HEK293 (cell line): Measurements from ENCODE around the gene SPRY4.

ENCODE experiments used
- CTCF ChIA-PET: fragments of 350-600 bp; formaldehyde crosslinking; extraction: SDS; loops from one replicate; lab custom pipeline; 2021; ENCODE audit warnings: antibody characterized with exemption; lab: Yijun Ruan, JAX
- POLR2A ChIA-PET: fragments of 300-600 bp; formaldehyde crosslinking; extraction: SDS; loops from one replicate; lab custom pipeline; 2020; ENCODE audit warnings: antibody characterized with exemption, inconsistent platforms; lab: Yijun Ruan, JAX
- H3K27ac ChIP-seq: fragments of 200-500 bp; sonication (Bioruptor generic); 2 replicates; pipeline ENCODE4 v1.5.1; 2014; ENCODE audit warnings: low read depth, low read length, control low read depth, inconsistent platforms; ENCODE audit errors: extremely low read depth
- H3K36me3 ChIP-seq, 2 experiments: fragments of 200-500 bp in 1 of 2; sonication (Bioruptor generic) in 1 of 2; 1 replicate in 1 of 2; 2 replicates in 1 of 2; pipeline ENCODE4 v1.5.1; 2014 to 2017; ENCODE audit warnings: inconsistent platforms in 2 of 2, low read length in 2 of 2; ENCODE audit not compliant: control insufficient read depth in 2 of 2, insufficient read depth in 1 of 2
- H3K4me1 ChIP-seq: fragments of 200-500 bp; sonication (Bioruptor generic); 2 replicates; pipeline ENCODE4 v1.5.1; 2014; ENCODE audit warnings: mild to moderate bottlenecking, low read length, inconsistent platforms; ENCODE audit not compliant: control insufficient read depth, insufficient read depth
- H3K4me3 ChIP-seq: 2 replicates; pipeline ENCODE4 v1.5.1; 2011; ENCODE audit warnings: low read depth, mild to moderate bottlenecking, control low read depth, low read length, moderate library complexity
- H3K9me3 ChIP-seq: fragments of 200-500 bp; sonication (Bioruptor generic); 2 replicates; pipeline ENCODE4 v1.5.1; 2014; ENCODE audit warnings: low read depth, low read length, inconsistent platforms; ENCODE audit not compliant: control insufficient read depth, insufficient read depth
- AEBP2 ChIP-seq: fragments of 450-650 bp; formaldehyde crosslinking; IDR thresholded peaks from 2 replicates; pipeline ENCODE4 v1.5.1; 2016; ENCODE audit warnings: missing biosample characterization, missing genetic modification characterization, borderline replicate concordance
- EGR2 ChIP-seq: fragments of 450-650 bp; formaldehyde crosslinking; IDR thresholded peaks from 2 replicates; pipeline ENCODE4 v1.5.1; 2016; ENCODE audit warnings: low read depth, missing biosample characterization, missing genetic modification characterization
- GLIS1 ChIP-seq: fragments of 450-650 bp; formaldehyde crosslinking; IDR thresholded peaks from 2 replicates; pipeline ENCODE4 v1.5.1; 2016; ENCODE audit warnings: missing biosample characterization, missing genetic modification characterization
- GLIS2 ChIP-seq: fragments of 450-650 bp; formaldehyde crosslinking; IDR thresholded peaks from 2 replicates; pipeline ENCODE4 v1.5.1; 2016; ENCODE audit warnings: missing biosample characterization, missing genetic modification characterization
- HOXA7 ChIP-seq: sonication (generic); formaldehyde crosslinking; IDR thresholded peaks from 2 replicates; pipeline ENCODE4 v1.8.1; 2022; ENCODE audit warnings: missing genetic modification reagents, borderline replicate concordance
- REPIN1 ChIP-seq: fragments of 450-650 bp; formaldehyde crosslinking; IDR thresholded peaks from 2 replicates; pipeline ENCODE4 v1.5.1; 2017; ENCODE audit warnings: missing biosample characterization, missing genetic modification characterization, low read depth
- SP2 ChIP-seq: fragments of 450-650 bp; formaldehyde crosslinking; IDR thresholded peaks from 2 replicates; pipeline ENCODE4 v1.5.1; 2016; ENCODE audit warnings: missing biosample characterization, missing genetic modification characterization
- ZBTB17 ChIP-seq: fragments of 450-650 bp; formaldehyde crosslinking; IDR thresholded peaks from 2 replicates; pipeline ENCODE4 v1.5.1; 2016; ENCODE audit warnings: missing biosample characterization, missing genetic modification characterization
- ZBTB8A ChIP-seq: fragments of 450-650 bp; formaldehyde crosslinking; IDR thresholded peaks from 2 replicates; pipeline ENCODE4 v1.5.1; 2016; ENCODE audit warnings: missing biosample characterization, missing genetic modification characterization
- ZEB2 ChIP-seq: fragments of 450-650 bp; formaldehyde crosslinking; IDR thresholded peaks from 2 replicates; pipeline ENCODE4 v1.5.1; 2016; ENCODE audit warnings: missing biosample characterization, missing genetic modification characterization
- ZFHX2 ChIP-seq: fragments of 450-650 bp; formaldehyde crosslinking; conservative IDR thresholded peaks from 2 replicates; pipeline ENCODE4 v1.5.1; 2016; ENCODE audit warnings: missing biosample characterization, missing genetic modification characterization
- ZIC2 ChIP-seq: fragments of 450-650 bp; formaldehyde crosslinking; IDR thresholded peaks from 2 replicates; pipeline ENCODE4 v1.5.1; 2016; ENCODE audit warnings: missing biosample characterization, missing genetic modification characterization
- ZNF18 ChIP-seq: fragments of 450-650 bp; formaldehyde crosslinking; IDR thresholded peaks from 2 replicates; pipeline ENCODE4 v1.5.1; 2016; ENCODE audit warnings: missing biosample characterization, missing genetic modification characterization
- ZNF2 ChIP-seq: fragments of 450-650 bp; formaldehyde crosslinking; IDR thresholded peaks from 2 replicates; pipeline ENCODE4 v1.5.1; 2016; ENCODE audit warnings: missing biosample characterization, missing genetic modification characterization
- ZNF211 ChIP-seq: fragments of 450-650 bp; formaldehyde crosslinking; IDR thresholded peaks from 2 replicates; pipeline ENCODE4 v1.5.1; 2016; ENCODE audit warnings: low read depth, missing biosample characterization, missing genetic modification characterization
- ZNF221 ChIP-seq: fragments of 450-650 bp; formaldehyde crosslinking; IDR thresholded peaks from 2 replicates; pipeline ENCODE4 v1.5.1; 2017; ENCODE audit warnings: missing biosample characterization, missing genetic modification characterization, borderline replicate concordance
- ZNF311 ChIP-seq: fragments of 450-650 bp; formaldehyde crosslinking; IDR thresholded peaks from 2 replicates; pipeline ENCODE4 v1.5.1; 2017; ENCODE audit warnings: missing biosample characterization, missing genetic modification characterization, borderline replicate concordance
- ZNF335 ChIP-seq: fragments of 450-650 bp; formaldehyde crosslinking; conservative IDR thresholded peaks from 2 replicates; pipeline ENCODE4 v1.5.1; 2016; ENCODE audit warnings: missing biosample characterization, missing genetic modification characterization
- ZNF37A ChIP-seq: fragments of 450-650 bp; IDR thresholded peaks from 2 replicates; pipeline ENCODE4 v1.5.1; 2018; ENCODE audit warnings: missing biosample characterization, missing genetic modification characterization
- ZNF404 ChIP-seq: fragments of 450-650 bp; formaldehyde crosslinking; IDR thresholded peaks from 2 replicates; pipeline ENCODE4 v1.5.1; 2017; ENCODE audit warnings: missing biosample characterization, missing genetic modification characterization
- ZNF473 ChIP-seq: fragments of 450-650 bp; formaldehyde crosslinking; IDR thresholded peaks from 2 replicates; pipeline ENCODE4 v1.5.1; 2017; ENCODE audit warnings: missing biosample characterization, missing genetic modification characterization
- ZNF488 ChIP-seq: fragments of 450-650 bp; formaldehyde crosslinking; IDR thresholded peaks from 2 replicates; pipeline ENCODE4 v1.5.1; 2016; ENCODE audit warnings: missing biosample characterization, missing genetic modification characterization
- ZNF555 ChIP-seq: fragments of 450-650 bp; formaldehyde crosslinking; conservative IDR thresholded peaks from 2 replicates; pipeline ENCODE4 v1.5.1; 2017; ENCODE audit warnings: missing biosample characterization, mild to moderate bottlenecking, missing genetic modification characterization, inconsistent platforms
- ZNF596 ChIP-seq: fragments of 450-650 bp; IDR thresholded peaks from 2 replicates; pipeline ENCODE4 v1.5.0; 2018; ENCODE audit warnings: missing biosample characterization, mild to moderate bottlenecking, missing genetic modification characterization, moderate library complexity
- ZNF600 ChIP-seq: fragments of 450-650 bp; formaldehyde crosslinking; IDR thresholded peaks from 2 replicates; pipeline ENCODE4 v1.5.1; 2016; ENCODE audit warnings: missing biosample characterization, missing genetic modification characterization
- ZNF629 ChIP-seq: fragments of 450-650 bp; formaldehyde crosslinking; IDR thresholded peaks from 2 replicates; pipeline ENCODE4 v1.5.1; 2017; ENCODE audit warnings: missing biosample characterization, missing genetic modification characterization
- ZSCAN23 ChIP-seq: fragments of 450-650 bp; formaldehyde crosslinking; IDR thresholded peaks from 2 replicates; pipeline ENCODE4 v1.5.1; 2016; ENCODE audit warnings: missing biosample characterization, missing genetic modification characterization
- ZXDB ChIP-seq: fragments of 450-650 bp; formaldehyde crosslinking; IDR thresholded peaks from 2 replicates; pipeline ENCODE4 v1.5.1; 2016; ENCODE audit warnings: missing biosample characterization, missing genetic modification characterization

SPRY4 gene

GRCh38 chr5:142366007-142366406 lies 41.2 kb upstream of the SPRY4 start (continued):
- TF ChIP-seq ZNF211 (no peak), ZNF555 (no peak), ZNF2 (tag by site-specific recombination) (no peak), ZNF488 (no peak), ZNF37A (tag by site-specific recombination) (no peak), AEBP2 (tag by site-specific recombination) (no peak), ZNF596 (tag by site-specific recombination) (no peak), HOXA7 (CRISPR knock-in tag) (no peak)
- TF ChIP-seq, all 188 proteins: peak for 0

GRCh38 chr5:142364251-142365145 lies 39.7 kb upstream of the SPRY4 start:
- Histone ChIP-seq H3K4me3 (no peak overlapping the region), H3K4me1 (peaks cover 6% of the 10 kb centered on the region), H3K36me3 (no peaks in the 10 kb centered on the region), H3K9me3 (no peaks in the 10 kb centered on the region), H3K27ac (no peak overlapping the region)
- ChIA-PET POLR2A (no interaction called here), CTCF (no interaction called here)
- TF ChIP-seq ZNF473 (tag by site-specific recombination): no peak
- TF ChIP-seq ZEB2 (tag by site-specific recombination): peak; percentile 47; the same call in 1 of the 2 replicates
- 0 out of 2 replicates have a peak, but pooled peaks have one; percentile 12 for TF ChIP-seq ZBTB8A (tag by site-specific recombination)
- TF ChIP-seq ZNF600 (tag by site-specific recombination): peak; percentile 98
- peak; percentile 69 for TF ChIP-seq ZFHX2 (tag by site-specific recombination)
- TF ChIP-seq ZNF221: no peak
- peak; percentile 27; the same call in 1 of the 2 replicates for TF ChIP-seq SP2 (tag by site-specific recombination)
- TF ChIP-seq EGR2 (tag by site-specific recombination): peak; percentile 54
- peak; percentile 42; the same call in 1 of the 2 replicates for TF ChIP-seq GLIS1 (tag by site-specific recombination)
- TF ChIP-seq ZIC2 (tag by site-specific recombination): peak; percentile 80
- TF ChIP-seq ZNF629 (tag by site-specific recombination): peak; percentile 43; the same call in 1 of the 2 replicates
- 0 out of 2 replicates have a peak, but pooled peaks have one; percentile 51 for TF ChIP-seq ZXDB (tag by site-specific recombination)
- peak; percentile 38; the same call in 1 of the 2 replicates for TF ChIP-seq ZNF18
- TF ChIP-seq ZSCAN23 (tag by site-specific recombination): peak; percentile 70; the same call in 1 of the 2 replicates
- TF ChIP-seq ZNF311: no peak
- TF ChIP-seq REPIN1 (tag by site-specific recombination): no peak
- no peak for TF ChIP-seq ZNF335 (tag by site-specific recombination)
- no peak for TF ChIP-seq ZNF404 (tag by site-specific recombination)
- peak; percentile 38; the same call in 1 of the 2 replicates for TF ChIP-seq GLIS2
- TF ChIP-seq ZBTB17 (tag by site-specific recombination): peak; percentile 59
